ENCODE measurements around the gene ARHGEF40.

- TF ChIP-seq, protein P1, sequence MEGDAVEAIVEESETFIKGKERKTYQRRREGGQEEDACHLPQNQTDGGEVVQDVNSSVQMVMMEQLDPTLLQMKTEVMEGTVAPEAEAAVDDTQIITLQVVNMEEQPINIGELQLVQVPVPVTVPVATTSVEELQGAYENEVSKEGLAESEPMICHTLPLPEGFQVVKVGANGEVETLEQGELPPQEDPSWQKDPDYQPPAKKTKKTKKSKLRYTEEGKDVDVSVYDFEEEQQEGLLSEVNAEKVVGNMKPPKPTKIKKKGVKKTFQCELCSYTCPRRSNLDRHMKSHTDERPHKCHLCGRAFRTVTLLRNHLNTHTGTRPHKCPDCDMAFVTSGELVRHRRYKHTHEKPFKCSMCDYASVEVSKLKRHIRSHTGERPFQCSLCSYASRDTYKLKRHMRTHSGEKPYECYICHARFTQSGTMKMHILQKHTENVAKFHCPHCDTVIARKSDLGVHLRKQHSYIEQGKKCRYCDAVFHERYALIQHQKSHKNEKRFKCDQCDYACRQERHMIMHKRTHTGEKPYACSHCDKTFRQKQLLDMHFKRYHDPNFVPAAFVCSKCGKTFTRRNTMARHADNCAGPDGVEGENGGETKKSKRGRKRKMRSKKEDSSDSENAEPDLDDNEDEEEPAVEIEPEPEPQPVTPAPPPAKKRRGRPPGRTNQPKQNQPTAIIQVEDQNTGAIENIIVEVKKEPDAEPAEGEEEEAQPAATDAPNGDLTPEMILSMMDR (IDR thresholded peaks at IDR 0.05; ENCODE audit: low read depth, low read length) = no peak
- TF ChIP-seq EZH2phosphoT487 (IDR thresholded peaks at IDR 0.05; ENCODE audit: low read depth) = no peak
These were observed 16.8 kb downstream of the ARHGEF40 start for GRCh38 chr14:21086908-21087293.
